HEK293 (cell line): ENCODE results near the gene FCHO1.

Experiments used
- CTCF ChIA-PET: fragments of 350-600 bp; formaldehyde crosslinking; extraction: SDS; loops from one replicate; lab custom pipeline; 2021; ENCODE audit warnings: antibody characterized with exemption; lab: Yijun Ruan, JAX
- POLR2A ChIA-PET: fragments of 300-600 bp; formaldehyde crosslinking; extraction: SDS; loops from one replicate; lab custom pipeline; 2020; ENCODE audit warnings: antibody characterized with exemption, inconsistent platforms; lab: Yijun Ruan, JAX
- H3K27ac ChIP-seq: fragments of 200-500 bp; sonication (Bioruptor generic); 2 replicates; pipeline ENCODE4 v1.5.1; 2014; ENCODE audit warnings: low read depth, low read length, control low read depth, inconsistent platforms; ENCODE audit errors: extremely low read depth
- H3K36me3 ChIP-seq, 2 experiments: fragments of 200-500 bp in 1 of 2; sonication (Bioruptor generic) in 1 of 2; 1 replicate in 1 of 2; 2 replicates in 1 of 2; pipeline ENCODE4 v1.5.1; 2014 to 2017; ENCODE audit warnings: inconsistent platforms in 2 of 2, low read length in 2 of 2; ENCODE audit not compliant: control insufficient read depth in 2 of 2, insufficient read depth in 1 of 2
- H3K4me1 ChIP-seq: fragments of 200-500 bp; sonication (Bioruptor generic); 2 replicates; pipeline ENCODE4 v1.5.1; 2014; ENCODE audit warnings: mild to moderate bottlenecking, low read length, inconsistent platforms; ENCODE audit not compliant: control insufficient read depth, insufficient read depth
- H3K4me3 ChIP-seq: 2 replicates; pipeline ENCODE4 v1.5.1; 2011; ENCODE audit warnings: low read depth, mild to moderate bottlenecking, control low read depth, low read length, moderate library complexity
- H3K9me3 ChIP-seq: fragments of 200-500 bp; sonication (Bioruptor generic); 2 replicates; pipeline ENCODE4 v1.5.1; 2014; ENCODE audit warnings: low read depth, low read length, inconsistent platforms; ENCODE audit not compliant: control insufficient read depth, insufficient read depth
- GFI1B ChIP-seq: fragments of 450-650 bp; formaldehyde crosslinking; IDR thresholded peaks from 2 replicates; pipeline ENCODE4 v1.5.1; 2016; ENCODE audit warnings: missing biosample characterization, missing genetic modification characterization
- GLI2 ChIP-seq: fragments of 450-650 bp; formaldehyde crosslinking; IDR thresholded peaks from 2 replicates; pipeline ENCODE4; 2017; ENCODE audit warnings: missing biosample characterization, missing genetic modification characterization, low read depth, borderline replicate concordance
- KLF7 ChIP-seq: fragments of 450-650 bp; formaldehyde crosslinking; IDR thresholded peaks from 2 replicates; pipeline ENCODE4 v1.5.1; 2016; ENCODE audit warnings: missing biosample characterization, missing genetic modification characterization, borderline replicate concordance
- MEIS1 ChIP-seq: sonication (generic); formaldehyde crosslinking; IDR thresholded peaks from 2 replicates; pipeline ENCODE4 v1.8.1; 2022; ENCODE audit warnings: missing genetic modification reagents, mild to moderate bottlenecking, borderline replicate concordance
- SCRT2 ChIP-seq: fragments of 450-650 bp; formaldehyde crosslinking; IDR thresholded peaks from 2 replicates; pipeline ENCODE4 v1.5.1; 2016; ENCODE audit warnings: missing biosample characterization, missing genetic modification characterization
- SP7 ChIP-seq: fragments of 450-650 bp; formaldehyde crosslinking; IDR thresholded peaks from 2 replicates; pipeline ENCODE4 v1.5.1; 2016; ENCODE audit warnings: missing biosample characterization, missing genetic modification characterization
- TRIM28 ChIP-seq: IDR thresholded peaks from 2 replicates; pipeline ENCODE4 v1.6.1; 2011; ENCODE audit warnings: low read length, control low read depth, borderline replicate concordance
- YY2 ChIP-seq: fragments of 450-650 bp; formaldehyde crosslinking; IDR thresholded peaks from 2 replicates; pipeline ENCODE4 v1.5.1; 2016; ENCODE audit warnings: missing biosample characterization, missing genetic modification characterization
- ZBTB1 ChIP-seq: fragments of 450-650 bp; formaldehyde crosslinking; IDR thresholded peaks from 2 replicates; pipeline ENCODE4 v1.5.1; 2016; ENCODE audit warnings: missing biosample characterization, missing genetic modification characterization
- ZEB2 ChIP-seq: fragments of 450-650 bp; formaldehyde crosslinking; IDR thresholded peaks from 2 replicates; pipeline ENCODE4 v1.5.1; 2016; ENCODE audit warnings: missing biosample characterization, missing genetic modification characterization
- ZFP69B ChIP-seq: fragments of 450-650 bp; formaldehyde crosslinking; IDR thresholded peaks from 2 replicates; pipeline ENCODE4 v1.5.1; 2016; ENCODE audit warnings: missing biosample characterization, missing genetic modification characterization
- ZNF146 ChIP-seq: fragments of 450-650 bp; formaldehyde crosslinking; IDR thresholded peaks from 2 replicates; pipeline ENCODE4 v1.5.1; 2016; ENCODE audit warnings: missing biosample characterization, missing genetic modification characterization
- ZNF19 ChIP-seq: fragments of 450-650 bp; formaldehyde crosslinking; IDR thresholded peaks from 2 replicates; pipeline ENCODE4; 2016; ENCODE audit warnings: missing biosample characterization, missing genetic modification characterization, low read depth
- ZNF202 ChIP-seq: fragments of 450-650 bp; formaldehyde crosslinking; IDR thresholded peaks from 2 replicates; pipeline ENCODE4 v1.5.1; 2016; ENCODE audit warnings: missing biosample characterization, missing genetic modification characterization, borderline replicate concordance
- ZNF211 ChIP-seq: fragments of 450-650 bp; formaldehyde crosslinking; IDR thresholded peaks from 2 replicates; pipeline ENCODE4 v1.5.1; 2016; ENCODE audit warnings: low read depth, missing biosample characterization, missing genetic modification characterization
- ZNF324 ChIP-seq: fragments of 450-650 bp; formaldehyde crosslinking; IDR thresholded peaks from 2 replicates; pipeline ENCODE4 v1.5.1; 2016; ENCODE audit warnings: missing biosample characterization, missing genetic modification characterization
- ZNF48 ChIP-seq: fragments of 450-650 bp; formaldehyde crosslinking; IDR thresholded peaks from 2 replicates; pipeline ENCODE4 v1.5.1; 2016; ENCODE audit warnings: missing biosample characterization, missing genetic modification characterization
- ZNF510 ChIP-seq: fragments of 450-650 bp; formaldehyde crosslinking; IDR thresholded peaks from 2 replicates; pipeline ENCODE4 v1.5.1; 2018; ENCODE audit warnings: mild to moderate bottlenecking, missing genetic modification characterization, missing biosample characterization; ENCODE audit not compliant: insufficient replicate concordance
- ZNF521 ChIP-seq: fragments of 450-650 bp; formaldehyde crosslinking; IDR thresholded peaks from 2 replicates; pipeline ENCODE4 v1.5.1; 2017; ENCODE audit warnings: missing biosample characterization, mild to moderate bottlenecking, missing genetic modification characterization
- ZNF529 ChIP-seq: fragments of 450-650 bp; formaldehyde crosslinking; IDR thresholded peaks from 2 replicates; pipeline ENCODE4 v1.5.1; 2017; ENCODE audit warnings: missing genetic modification characterization, missing biosample characterization; ENCODE audit not compliant: insufficient replicate concordance
- ZNF549 ChIP-seq: fragments of 450-650 bp; IDR thresholded peaks from 2 replicates; pipeline ENCODE4 v1.5.1; 2018; ENCODE audit warnings: missing biosample characterization, missing genetic modification characterization, mild to moderate bottlenecking, inconsistent platforms, moderate library complexity
- ZNF629 ChIP-seq: fragments of 450-650 bp; formaldehyde crosslinking; IDR thresholded peaks from 2 replicates; pipeline ENCODE4 v1.5.1; 2017; ENCODE audit warnings: missing biosample characterization, missing genetic modification characterization
- ZNF664 ChIP-seq: fragments of 450-650 bp; formaldehyde crosslinking; IDR thresholded peaks from 2 replicates; pipeline ENCODE4 v1.5.1; 2016; ENCODE audit warnings: missing biosample characterization, missing genetic modification characterization
- ZNF670 ChIP-seq: fragments of 450-650 bp; formaldehyde crosslinking; IDR thresholded peaks from 2 replicates; pipeline ENCODE4 v1.5.1; 2016; ENCODE audit warnings: missing biosample characterization, missing genetic modification characterization, low read depth
- ZNF677 ChIP-seq: fragments of 450-650 bp; IDR thresholded peaks from 2 replicates; pipeline ENCODE4 v1.5.0; 2018; ENCODE audit warnings: missing biosample characterization, mild to moderate bottlenecking, missing genetic modification characterization, moderate library complexity
- ZNF837 ChIP-seq: fragments of 450-650 bp; formaldehyde crosslinking; IDR thresholded peaks from 2 replicates; pipeline ENCODE4 v1.5.1; 2016; ENCODE audit warnings: missing biosample characterization, missing genetic modification characterization
- ZNF843 ChIP-seq: fragments of 450-650 bp; formaldehyde crosslinking; IDR thresholded peaks from 2 replicates; pipeline ENCODE4 v1.5.1; 2016; ENCODE audit warnings: missing biosample characterization, missing genetic modification characterization
- TF ChIP-seq, protein P1 (sequence below): fragments of 450-650 bp; formaldehyde crosslinking; IDR thresholded peaks from 2 replicates; pipeline ENCODE4 v1.5.1; 2016; ENCODE audit warnings: missing biosample characterization, missing genetic modification characterization
- TF ChIP-seq, protein P2 (sequence below): fragments of 450-650 bp; formaldehyde crosslinking; IDR thresholded peaks from 2 replicates; pipeline ENCODE4 v1.5.1; 2016; ENCODE audit warnings: missing biosample characterization, missing genetic modification characterization, low read depth
- TF ChIP-seq, protein P3 (sequence below): fragments of 450-650 bp; formaldehyde crosslinking; IDR thresholded peaks from 2 replicates; pipeline ENCODE4 v1.5.1; 2016; ENCODE audit warnings: missing biosample characterization, missing genetic modification characterization

Gene FCHO1

GRCh38 chr19:17829855-17830566 is 78.7 kb downstream of the FCHO1 start (continued):
- TF ChIP-seq ZNF324 (tag by site-specific recombination) (no peak), GFI1B (no peak)

- POLR2A ChIA-PET: interaction anchor here (0.5 to 1.6 kb wide), 12 partner anchors 8 to 491 kb away, joined by 3 to 13 read pairs (median 4); partner anchors contain the start of genes B3GNT3, CCDC124, MAP1S and RPL18A
- TF ChIP-seq ZNF529 (tag by site-specific recombination) (no peak), ZNF664 (no peak), ZNF202 (tag by site-specific recombination) (no peak), ZNF324 (tag by site-specific recombination) (no peak), YY2 (tag by site-specific recombination) (no peak), ZNF146 (tag by site-specific recombination) (no peak), ZNF629 (tag by site-specific recombination) (no peak), ZNF670 (tag by site-specific recombination) (no peak), ZNF48 (no peak), SCRT2 (tag by site-specific recombination) (no peak), ZNF521 (tag by site-specific recombination) (no peak), KLF7 (no peak), ZBTB1 (no peak), ZNF510 (no peak), ZNF549 (tag by site-specific recombination) (no peak), ZNF677 (tag by site-specific recombination) (no peak), ZNF211 (tag by site-specific recombination) (no peak), SP7 (tag by site-specific recombination) (no peak), MEIS1 (no peak), ZNF843 (tag by site-specific recombination) (no peak), ZEB2 (tag by site-specific recombination) (no peak), ZNF19 (tag by site-specific recombination) (no peak), GLI2 (tag by site-specific recombination) (no peak), ZNF837 (tag by site-specific recombination) (no peak), TRIM28 (no peak), ZFP69B (tag by site-specific recombination) (no peak)
- TF ChIP-seq, protein P1, sequence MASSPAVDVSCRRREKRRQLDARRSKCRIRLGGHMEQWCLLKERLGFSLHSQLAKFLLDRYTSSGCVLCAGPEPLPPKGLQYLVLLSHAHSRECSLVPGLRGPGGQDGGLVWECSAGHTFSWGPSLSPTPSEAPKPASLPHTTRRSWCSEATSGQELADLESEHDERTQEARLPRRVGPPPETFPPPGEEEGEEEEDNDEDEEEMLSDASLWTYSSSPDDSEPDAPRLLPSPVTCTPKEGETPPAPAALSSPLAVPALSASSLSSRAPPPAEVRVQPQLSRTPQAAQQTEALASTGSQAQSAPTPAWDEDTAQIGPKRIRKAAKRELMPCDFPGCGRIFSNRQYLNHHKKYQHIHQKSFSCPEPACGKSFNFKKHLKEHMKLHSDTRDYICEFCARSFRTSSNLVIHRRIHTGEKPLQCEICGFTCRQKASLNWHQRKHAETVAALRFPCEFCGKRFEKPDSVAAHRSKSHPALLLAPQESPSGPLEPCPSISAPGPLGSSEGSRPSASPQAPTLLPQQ: no peak
- TF ChIP-seq, protein P2, sequence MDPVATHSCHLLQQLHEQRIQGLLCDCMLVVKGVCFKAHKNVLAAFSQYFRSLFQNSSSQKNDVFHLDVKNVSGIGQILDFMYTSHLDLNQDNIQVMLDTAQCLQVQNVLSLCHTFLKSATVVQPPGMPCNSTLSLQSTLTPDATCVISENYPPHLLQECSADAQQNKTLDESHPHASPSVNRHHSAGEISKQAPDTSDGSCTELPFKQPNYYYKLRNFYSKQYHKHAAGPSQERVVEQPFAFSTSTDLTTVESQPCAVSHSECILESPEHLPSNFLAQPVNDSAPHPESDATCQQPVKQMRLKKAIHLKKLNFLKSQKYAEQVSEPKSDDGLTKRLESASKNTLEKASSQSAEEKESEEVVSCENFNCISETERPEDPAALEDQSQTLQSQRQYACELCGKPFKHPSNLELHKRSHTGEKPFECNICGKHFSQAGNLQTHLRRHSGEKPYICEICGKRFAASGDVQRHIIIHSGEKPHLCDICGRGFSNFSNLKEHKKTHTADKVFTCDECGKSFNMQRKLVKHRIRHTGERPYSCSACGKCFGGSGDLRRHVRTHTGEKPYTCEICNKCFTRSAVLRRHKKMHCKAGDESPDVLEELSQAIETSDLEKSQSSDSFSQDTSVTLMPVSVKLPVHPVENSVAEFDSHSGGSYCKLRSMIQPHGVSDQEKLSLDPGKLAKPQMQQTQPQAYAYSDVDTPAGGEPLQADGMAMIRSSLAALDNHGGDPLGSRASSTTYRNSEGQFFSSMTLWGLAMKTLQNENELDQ (tag by site-specific recombination): no peak
- TF ChIP-seq, protein P3, sequence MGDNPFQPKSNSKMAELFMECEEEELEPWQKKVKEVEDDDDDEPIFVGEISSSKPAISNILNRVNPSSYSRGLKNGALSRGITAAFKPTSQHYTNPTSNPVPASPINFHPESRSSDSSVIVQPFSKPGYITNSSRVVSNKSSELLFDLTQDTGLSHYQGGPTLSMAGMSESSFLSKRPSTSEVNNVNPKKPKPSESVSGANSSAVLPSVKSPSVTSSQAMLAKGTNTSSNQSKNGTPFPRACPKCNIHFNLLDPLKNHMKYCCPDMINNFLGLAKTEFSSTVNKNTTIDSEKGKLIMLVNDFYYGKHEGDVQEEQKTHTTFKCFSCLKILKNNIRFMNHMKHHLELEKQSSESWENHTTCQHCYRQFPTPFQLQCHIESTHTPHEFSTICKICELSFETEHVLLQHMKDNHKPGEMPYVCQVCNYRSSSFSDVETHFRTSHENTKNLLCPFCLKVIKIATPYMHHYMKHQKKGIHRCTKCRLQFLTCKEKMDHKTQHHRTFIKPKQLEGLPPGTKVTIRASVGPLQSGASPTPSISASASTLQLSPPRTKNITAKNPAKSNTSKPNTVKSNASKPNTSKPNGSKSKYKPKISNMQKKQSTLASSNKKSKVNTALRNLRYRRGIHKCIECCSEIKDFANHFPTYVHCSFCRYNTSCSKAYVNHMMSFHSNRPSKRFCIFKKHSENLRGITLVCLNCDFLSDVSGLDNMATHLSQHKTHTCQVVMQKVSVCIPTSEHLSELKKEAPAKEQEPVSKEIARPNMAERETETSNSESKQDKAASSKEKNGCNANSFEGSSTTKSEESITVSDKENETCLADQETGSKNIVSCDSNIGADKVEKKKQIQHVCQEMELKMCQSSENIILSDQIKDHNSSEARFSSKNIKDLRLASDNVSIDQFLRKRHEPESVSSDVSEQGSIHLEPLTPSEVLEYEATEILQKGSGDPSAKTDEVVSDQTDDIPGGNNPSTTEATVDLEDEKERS (tag by site-specific recombination): no peak
Observed at GRCh38 chr19:17830567-17831418, 79.5 kb downstream of the FCHO1 start.

More at GRCh38 chr19:17830567-17831418, 79.5 kb downstream of the FCHO1 start:
- CTCF ChIA-PET: interaction anchor here (0.6 to 1.3 kb wide), 5 partner anchors 11 to 555 kb away, joined by 3 to 5 read pairs (median 3); partner anchors contain the start of genes GDF15 and RPL18A
- Histone ChIP-seq H3K36me3 (no peaks in the 10 kb centered on the region), H3K4me1 (no peaks in the 10 kb centered on the region), H3K27ac (no peak overlapping the region; the same call in 1 of the 2 replicates), H3K4me3 (peak overlapping the region; percentile 40), H3K9me3 (no peaks in the 10 kb centered on the region)
